ENCODE results near the gene KCNF1. TPM values are rescaled to one million over a fixed set of nuclear protein-coding genes. Genes with fewer than 3 reads are reported as not detected.

The KCNF1 gene
- total RNA-seq, 1 donor from 2014 or later: 0.83 TPM

GRCh38 chr2:10910625-10911024, 1.1 kb upstream of the KCNF1 start:
- Mint-ChIP-seq H3K4me1 (peaks cover 2% of the 10 kb centered on the region), H3K36me3 (no peaks in the 10 kb centered on the region), H3K27me3 (ENCODE audit: low read depth) (peaks cover 57% of the 10 kb centered on the region), H3K9me3 (no peaks in the 10 kb centered on the region), H3K4me3 (peak overlapping the region; percentile 46), H3K27ac (no peak overlapping the region)
- TF ChIP-seq, protein P1, sequence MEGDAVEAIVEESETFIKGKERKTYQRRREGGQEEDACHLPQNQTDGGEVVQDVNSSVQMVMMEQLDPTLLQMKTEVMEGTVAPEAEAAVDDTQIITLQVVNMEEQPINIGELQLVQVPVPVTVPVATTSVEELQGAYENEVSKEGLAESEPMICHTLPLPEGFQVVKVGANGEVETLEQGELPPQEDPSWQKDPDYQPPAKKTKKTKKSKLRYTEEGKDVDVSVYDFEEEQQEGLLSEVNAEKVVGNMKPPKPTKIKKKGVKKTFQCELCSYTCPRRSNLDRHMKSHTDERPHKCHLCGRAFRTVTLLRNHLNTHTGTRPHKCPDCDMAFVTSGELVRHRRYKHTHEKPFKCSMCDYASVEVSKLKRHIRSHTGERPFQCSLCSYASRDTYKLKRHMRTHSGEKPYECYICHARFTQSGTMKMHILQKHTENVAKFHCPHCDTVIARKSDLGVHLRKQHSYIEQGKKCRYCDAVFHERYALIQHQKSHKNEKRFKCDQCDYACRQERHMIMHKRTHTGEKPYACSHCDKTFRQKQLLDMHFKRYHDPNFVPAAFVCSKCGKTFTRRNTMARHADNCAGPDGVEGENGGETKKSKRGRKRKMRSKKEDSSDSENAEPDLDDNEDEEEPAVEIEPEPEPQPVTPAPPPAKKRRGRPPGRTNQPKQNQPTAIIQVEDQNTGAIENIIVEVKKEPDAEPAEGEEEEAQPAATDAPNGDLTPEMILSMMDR (IDR thresholded peaks at IDR 0.05; ENCODE audit: unreplicated experiment): no peak
- no peak for DNase-seq (ENCODE audit: low spot score in 2 of 2, unreplicated experiment in 2 of 2)

DNA sequence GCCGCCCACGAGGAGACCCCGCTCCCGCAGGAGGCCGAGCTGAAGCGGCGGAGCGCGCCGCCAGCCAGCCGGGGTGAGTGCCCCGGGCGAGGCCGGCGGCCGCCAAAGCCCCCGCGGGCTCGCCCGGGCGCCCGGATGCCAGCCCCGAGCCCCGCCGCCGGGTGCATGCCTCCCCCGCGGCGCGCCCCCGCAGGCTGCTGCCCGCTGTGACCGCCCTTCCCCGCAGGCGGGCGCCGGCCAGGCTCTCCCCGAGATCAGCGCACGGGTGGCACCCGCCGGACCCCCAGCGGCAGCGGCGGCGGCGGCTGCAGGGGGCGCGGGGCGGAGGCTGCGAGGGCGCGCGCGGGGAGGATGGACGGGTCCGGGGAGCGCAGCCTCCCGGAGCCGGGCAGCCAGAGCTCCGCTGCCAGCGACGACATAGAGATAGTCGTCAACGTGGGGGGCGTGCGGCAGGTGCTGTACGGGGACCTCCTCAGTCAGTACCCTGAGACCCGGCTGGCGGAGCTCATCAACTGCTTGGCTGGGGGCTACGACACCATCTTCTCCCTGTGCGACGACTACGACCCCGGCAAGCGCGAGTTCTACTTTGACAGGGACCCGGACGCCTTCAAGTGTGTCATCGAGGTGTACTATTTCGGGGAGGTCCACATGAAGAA, 470 bp downstream of the KCNF1 start:
- no peak overlapping the region for H3K27ac Mint-ChIP-seq

DNA sequence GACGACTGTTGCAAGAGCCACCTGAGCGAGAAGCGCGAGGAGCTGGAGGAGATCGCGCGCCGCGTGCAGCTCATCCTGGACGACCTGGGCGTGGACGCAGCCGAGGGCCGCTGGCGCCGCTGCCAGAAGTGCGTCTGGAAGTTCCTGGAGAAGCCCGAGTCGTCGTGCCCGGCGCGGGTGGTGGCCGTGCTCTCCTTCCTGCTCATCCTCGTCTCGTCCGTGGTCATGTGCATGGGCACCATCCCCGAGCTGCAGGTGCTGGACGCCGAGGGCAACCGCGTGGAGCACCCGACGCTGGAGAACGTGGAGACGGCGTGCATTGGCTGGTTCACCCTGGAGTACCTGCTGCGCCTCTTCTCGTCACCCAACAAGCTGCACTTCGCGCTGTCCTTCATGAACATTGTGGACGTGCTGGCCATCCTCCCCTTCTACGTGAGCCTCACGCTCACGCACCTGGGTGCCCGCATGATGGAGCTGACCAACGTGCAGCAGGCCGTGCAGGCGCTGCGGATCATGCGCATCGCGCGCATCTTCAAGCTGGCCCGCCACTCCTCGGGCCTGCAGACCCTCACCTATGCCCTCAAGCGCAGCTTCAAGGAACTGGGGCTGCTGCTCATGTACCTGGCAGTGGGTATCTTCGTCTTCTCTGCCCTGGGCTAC, 1.2 kb downstream of the KCNF1 start:
- Mint-ChIP-seq H3K27me3 (ENCODE audit: low read depth) (peaks cover 69% of the 10 kb centered on the region), H3K4me3 (peak overlapping the region; percentile 65), H3K27ac (no peak overlapping the region), H3K9me3 (no peaks in the 10 kb centered on the region), H3K36me3 (no peaks in the 10 kb centered on the region), H3K4me1 (peaks cover 9% of the 10 kb centered on the region)
- no peak for DNase-seq (ENCODE audit: low spot score in 2 of 2, unreplicated experiment in 2 of 2)
- TF ChIP-seq, protein P1 (IDR thresholded peaks at IDR 0.05; ENCODE audit: unreplicated experiment): no peak

More for the DNA sequence above, 470 bp downstream of the KCNF1 start:
- no peaks in the 10 kb centered on the region for H3K9me3 Mint-ChIP-seq
- H3K27me3 Mint-ChIP-seq (ENCODE audit: low read depth): peaks cover 63% of the 10 kb centered on the region
- DNase-seq (ENCODE audit: low spot score in 2 of 2, unreplicated experiment in 2 of 2): no peak
- peak overlapping the region; percentile 65 for H3K4me3 Mint-ChIP-seq
- no peaks in the 10 kb centered on the region for H3K36me3 Mint-ChIP-seq
- TF ChIP-seq, protein P1 (IDR thresholded peaks at IDR 0.05; ENCODE audit: unreplicated experiment): no peak
- peaks cover 9% of the 10 kb centered on the region for H3K4me1 Mint-ChIP-seq

DNA sequence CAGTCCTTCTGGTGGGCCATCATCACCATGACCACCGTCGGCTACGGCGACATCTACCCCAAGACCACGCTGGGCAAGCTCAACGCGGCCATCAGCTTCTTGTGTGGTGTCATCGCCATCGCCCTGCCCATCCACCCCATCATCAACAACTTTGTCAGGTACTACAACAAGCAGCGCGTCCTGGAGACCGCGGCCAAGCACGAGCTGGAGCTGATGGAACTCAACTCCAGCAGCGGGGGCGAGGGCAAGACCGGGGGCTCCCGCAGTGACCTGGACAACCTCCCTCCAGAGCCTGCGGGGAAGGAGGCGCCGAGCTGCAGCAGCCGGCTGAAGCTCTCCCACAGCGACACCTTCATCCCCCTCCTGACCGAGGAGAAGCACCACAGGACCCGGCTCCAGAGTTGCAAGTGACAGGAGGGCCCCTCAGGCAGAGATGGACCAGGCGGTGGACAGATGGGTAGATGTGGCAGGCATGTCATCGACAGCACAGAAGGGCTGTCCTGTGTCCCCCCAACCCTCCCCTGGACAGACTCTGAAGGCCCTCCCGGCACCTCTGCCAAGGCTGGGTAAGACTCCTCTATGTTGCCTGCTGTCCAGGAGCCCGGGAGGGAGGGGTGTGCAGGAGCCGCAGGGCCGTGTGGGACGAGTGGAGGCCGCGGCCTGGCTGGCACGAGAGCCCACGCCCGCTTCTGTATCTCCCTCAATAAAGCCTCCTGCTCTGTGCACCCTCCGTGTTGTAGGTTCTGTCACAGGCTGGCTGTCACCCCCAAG, 2.0 kb downstream of the KCNF1 start:
- Mint-ChIP-seq H3K4me1 (peaks cover 9% of the 10 kb centered on the region), H3K9me3 (no peaks in the 10 kb centered on the region), H3K27me3 (ENCODE audit: low read depth) (peaks cover 68% of the 10 kb centered on the region), H3K27ac (no peak overlapping the region), H3K4me3 (peak overlapping the region; percentile 65), H3K36me3 (no peaks in the 10 kb centered on the region)
- TF ChIP-seq, protein P1 (IDR thresholded peaks at IDR 0.05; ENCODE audit: unreplicated experiment): no peak
- no peak for DNase-seq (ENCODE audit: low spot score in 2 of 2, unreplicated experiment in 2 of 2)

DNA sequence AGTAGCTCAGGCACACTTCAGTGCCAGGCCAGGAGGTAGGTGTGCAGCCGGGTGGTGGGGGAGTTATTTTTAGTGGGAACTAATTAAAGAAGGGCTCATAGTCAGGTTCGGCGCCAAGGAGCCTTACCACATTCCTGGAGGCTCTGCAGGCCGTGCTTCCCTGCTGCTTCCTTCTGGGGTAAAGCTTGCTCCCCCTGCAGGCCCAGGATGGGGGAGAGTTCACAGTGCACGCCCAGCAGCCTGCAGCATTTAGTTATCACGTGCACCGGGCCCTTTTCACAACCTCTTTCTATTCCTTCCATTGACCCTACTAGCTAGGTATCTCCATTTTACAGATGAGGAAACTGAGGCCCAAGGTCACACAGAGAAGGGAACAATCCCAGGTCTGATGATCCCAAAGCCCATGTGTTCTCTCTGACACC, 2.5 kb downstream of the KCNF1 start:
- Mint-ChIP-seq H3K27me3 (ENCODE audit: low read depth) (peaks cover 70% of the 10 kb centered on the region), H3K4me3 (no peak overlapping the region), H3K27ac (no peak overlapping the region), H3K4me1 (peaks cover 13% of the 10 kb centered on the region), H3K36me3 (no peaks in the 10 kb centered on the region), H3K9me3 (no peaks in the 10 kb centered on the region)
- TF ChIP-seq, protein P1 (IDR thresholded peaks at IDR 0.05; ENCODE audit: unreplicated experiment): no peak
- DNase-seq (ENCODE audit: low spot score in 2 of 2, unreplicated experiment in 2 of 2): no peak
